Heart right ventricle (tissue), 16 donors: ENCODE data around the gene SLC2A6. TPM values are rescaled to one million over a fixed set of nuclear protein-coding genes. Genes with fewer than 3 reads are reported as not detected.

Experiments used
- ATAC-seq, 8 donors: fragments of 200-7000 bp; cut with Tn5 transposase; one replicate each; pipeline ENCODE4 v1.9.1; 2020; ENCODE audit warnings: mild to moderate bottlenecking in 8 of 8, moderate library complexity in 8 of 8, moderate number of reproducible peaks in 1 of 8
- DNase-seq, 2 donors: peaks; one replicate each; pipeline ENCODE4 v3.0.0-alpha.2; 2020
- H3K27ac ChIP-seq, 10 donors: fragments of 200-600 bp; sonication (generic) in 2 of 10; one replicate each; pipeline versions ENCODE4 v1.5.0 to v1.8.0; 2020 to 2022; ENCODE audit warnings: mild to moderate bottlenecking in 3 of 10
- H3K27me3 ChIP-seq, 7 donors: fragments of 200-600 bp; one replicate each; pipeline ENCODE4 v1.8.0; 2021 to 2022; ENCODE audit warnings: mild to moderate bottlenecking in 2 of 7
- H3K36me3 ChIP-seq, 9 donors: fragments of 200-600 bp; sonication (generic) in 1 of 9; one replicate each; pipeline versions ENCODE4 v1.5.0 to v1.8.0; 2020 to 2022; ENCODE audit warnings: mild to moderate bottlenecking in 2 of 9
- H3K4me1 ChIP-seq, 9 donors: fragments of 200-600 bp; sonication (generic) in 1 of 9; one replicate each; pipeline versions ENCODE4 v1.5.0 to v1.8.0; 2020 to 2022; ENCODE audit warnings: mild to moderate bottlenecking in 4 of 9
- H3K4me3 ChIP-seq, 10 donors: fragments of 200-600 bp; sonication (generic) in 2 of 10; one replicate each; pipeline versions ENCODE4 v1.5.0 to v1.8.0; 2020 to 2022; ENCODE audit warnings: mild to moderate bottlenecking in 7 of 10, moderate library complexity in 2 of 10
- H3K9me3 ChIP-seq, 11 donors: fragments of 200-600 bp in 10 of 11; sonication (generic) in 2 of 11; one replicate each; pipeline versions ENCODE4 v1.5.0 to v1.8.0; 2013 to 2022; ENCODE audit warnings: mild to moderate bottlenecking in 2 of 11, control low read depth in 1 of 11, moderate library complexity in 1 of 11
- WGBS, 2 donors: extraction: QIAGEN DNeasy Blood & Tissue Kit; methylation state at CpG; one replicate each; pipeline ENCODE4 v1.1.7; 2013; ENCODE audit warnings: inconsistent platforms in 1 of 2; 5-methylcytosine and 5-hydroxymethylcytosine counted together
- intact Hi-C, 10 donors: fragments of 100-400 bp; cut with DNase I; formaldehyde crosslinking; loops; one replicate each; pipeline versions ENCODE4 v1.11.1 to v1.14.2; 2022
- polyA plus RNA-seq, 2 donors: library from polyadenylated mRNA; stranded (reverse); fragments of 200-250 nt; gene quantifications; one replicate each; pipeline ENCODE4 v1.2.3, GENCODE V29; 2013
- total RNA-seq, 10 donors: library from RNA; stranded (reverse); fragmentation: NEBNext Ultra II Directional in 3 of 10; extraction: Animal tissue kit (Norgen Biotek cat#: 25700) in 3 of 10; gene quantifications; one replicate each; pipeline versions ENCODE4 v1.2.1 to v1.2.4, GENCODE V29; 2021 to 2023
- TF ChIP-seq, protein P1 (sequence below), 9 donors: fragments of 200-600 bp; sonication (generic) in 2 of 9; IDR thresholded peaks; one replicate each; pipeline versions ENCODE4 v1.5.0 to v1.8.0; 2021 to 2022; ENCODE audit warnings: antibody characterized with exemption in 9 of 9, mild to moderate bottlenecking in 5 of 9, moderate library complexity in 1 of 9
- donor health status: Arrhythmogenic right ventricular cardiomyopathy.
- donor health status: ischemic (EF 13 %, LVEDD 7.1; RV severe dilation, severe dysfunction).
- donor health status: healthy with polysubstance abuse.
- donor health status: DM: no; HTN: yes; CAD: no.
- donor health status: DM: no; HTN: no; CAD: no.
- donor health status: ischemic (EF 25% LVEDD 6.9; RV normal size, moderate dysfunction).
- donor health status: ischemic (EF 25% LVEDD 5.7; RV mildly dilated, moderate dysfunction).
- donor health status: healthy.
- donor health status: DM: yes; HTN: yes; CAD: no.
- donor health status: Ischemic cardiomyopathy.
- donor health status: ischemic (EF 35%, LVEDD 5.7; RV mildly dilated, moderate dysfunction).
- donor health status: nonischemic (EF 11% LVEDD 7.7; RV severe dilation, severe dysfunction).
- donor health status: DM: yes; HTN: yes; CAD: no.
- donor health status: PGD.
- donor health status: ischemic (EF 29% LVEDD 5.4; RV normal size, mild dysfunction).
- donor health status: nonischemic (EF 23%, LVEDD 6.1; RV moderate dilation, normal function).

Gene SLC2A6
- total and polyA plus RNA-seq, 12 donors = 1.3 to 7.0 (median 2.5) TPM

DNA sequence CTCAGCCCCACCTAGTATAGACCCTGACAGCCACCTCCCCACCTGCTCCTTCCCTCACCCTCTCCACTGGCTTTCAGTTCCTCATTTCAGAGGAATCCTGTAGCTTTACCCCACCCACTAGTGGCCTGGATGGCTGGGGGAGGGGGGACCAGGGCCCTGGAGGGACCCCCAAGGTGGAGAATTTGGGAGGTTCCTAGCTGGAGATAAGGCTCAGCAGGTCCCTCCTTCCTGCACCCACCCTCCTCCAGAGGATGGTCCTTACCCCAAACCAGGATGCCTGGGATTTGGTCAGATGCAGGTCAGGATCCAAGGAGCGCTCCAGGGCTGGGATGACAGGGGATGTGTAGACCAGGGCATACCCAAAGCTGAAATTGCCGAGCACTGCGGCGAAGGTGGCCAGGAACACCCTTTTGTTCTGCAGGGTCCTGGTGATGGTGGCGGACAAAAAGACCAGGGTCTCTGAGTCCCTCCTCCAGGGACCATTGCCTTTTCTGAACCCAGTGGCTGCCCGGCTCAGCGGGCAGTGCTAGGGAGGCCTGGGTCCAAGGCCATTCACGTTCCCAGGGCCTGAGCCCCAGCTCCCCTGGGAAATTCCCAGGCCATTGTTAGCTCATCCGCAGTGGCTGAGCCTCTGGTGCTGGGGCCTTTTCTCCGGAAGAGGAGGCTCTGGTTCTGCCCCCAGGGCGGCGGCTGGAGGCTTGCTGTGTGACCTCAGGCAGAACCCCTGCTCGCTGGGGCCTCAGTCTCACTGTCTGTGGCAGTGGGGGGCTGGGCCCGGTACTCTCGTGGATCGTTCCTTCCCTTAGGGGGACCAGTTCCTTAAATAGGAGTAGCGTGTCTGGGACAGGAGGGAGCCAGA lies 678 bp downstream of the SLC2A6 start:
- DNase-seq = peak; percentile 49 to 50
- intact Hi-C loops = loop anchor here in 2 of 10 donors (2.0 to 5.0 kb wide), 2 partner anchors 291 to 1126 kb away; partner anchors contain the start of gene SETX (in 1 of the 2)
- peaks cover 7 to 61% (median 18%) of the 10 kb centered on the region in 9 donors for H3K4me1 ChIP-seq
- peak; percentile 46 to 75 (median 56) for ATAC-seq
- WGBS, 2 donors = 28 to 35% methylated on average over 17 of the region's 17 CpGs
- H3K36me3 ChIP-seq = peaks cover 0 to 38% (median 0%) of the 10 kb centered on the region in 9 donors
- H3K9me3 ChIP-seq = no peaks in the 10 kb centered on the region
- H3K27me3 ChIP-seq = peaks cover 0 to 7% (median 0%) of the 10 kb centered on the region in 7 donors
- H3K27ac ChIP-seq = peak overlapping the region; percentile 33 to 90 (median 85)
- TF ChIP-seq, protein P1, sequence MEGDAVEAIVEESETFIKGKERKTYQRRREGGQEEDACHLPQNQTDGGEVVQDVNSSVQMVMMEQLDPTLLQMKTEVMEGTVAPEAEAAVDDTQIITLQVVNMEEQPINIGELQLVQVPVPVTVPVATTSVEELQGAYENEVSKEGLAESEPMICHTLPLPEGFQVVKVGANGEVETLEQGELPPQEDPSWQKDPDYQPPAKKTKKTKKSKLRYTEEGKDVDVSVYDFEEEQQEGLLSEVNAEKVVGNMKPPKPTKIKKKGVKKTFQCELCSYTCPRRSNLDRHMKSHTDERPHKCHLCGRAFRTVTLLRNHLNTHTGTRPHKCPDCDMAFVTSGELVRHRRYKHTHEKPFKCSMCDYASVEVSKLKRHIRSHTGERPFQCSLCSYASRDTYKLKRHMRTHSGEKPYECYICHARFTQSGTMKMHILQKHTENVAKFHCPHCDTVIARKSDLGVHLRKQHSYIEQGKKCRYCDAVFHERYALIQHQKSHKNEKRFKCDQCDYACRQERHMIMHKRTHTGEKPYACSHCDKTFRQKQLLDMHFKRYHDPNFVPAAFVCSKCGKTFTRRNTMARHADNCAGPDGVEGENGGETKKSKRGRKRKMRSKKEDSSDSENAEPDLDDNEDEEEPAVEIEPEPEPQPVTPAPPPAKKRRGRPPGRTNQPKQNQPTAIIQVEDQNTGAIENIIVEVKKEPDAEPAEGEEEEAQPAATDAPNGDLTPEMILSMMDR (IDR thresholded peaks at IDR 0.05) = no peak
- peak overlapping the region; percentile 53 to 77 (median 65) for H3K4me3 ChIP-seq

GRCh38 chr9:133477461-133477860 lies 1.4 kb downstream of the SLC2A6 start:
- peaks cover 0 to 46% (median 0%) of the 10 kb centered on the region in 9 donors for H3K36me3 ChIP-seq
- ATAC-seq (no peak), DNase-seq (peak in 1 of 2 donors; percentile 10)
- H3K9me3 ChIP-seq = no peaks in the 10 kb centered on the region
- intact Hi-C loops = loop anchor here in 1 of 10 donors (5.0 kb wide), 1 partner anchor 1125 kb away; the partner anchor contains the start of gene SETX
- 94 to 95% methylated on average over 4 of the region's 4 CpGs for WGBS, 2 donors
- peak overlapping the region in 1 of 10 donors; percentile 90 for H3K27ac ChIP-seq
- TF ChIP-seq, protein P1 (IDR thresholded peaks at IDR 0.05) = no peak
- H3K4me1 ChIP-seq = peaks cover 7 to 65% (median 18%) of the 10 kb centered on the region in 9 donors
- H3K27me3 ChIP-seq = peaks cover 0 to 7% (median 0%) of the 10 kb centered on the region in 7 donors
- peak overlapping the region in 1 of 10 donors; percentile 77 for H3K4me3 ChIP-seq

- 95 to 97% methylated on average over 21 of the region's 21 CpGs for WGBS, 2 donors
- intact Hi-C loops = loop anchor here in 1 of 10 donors (5.0 kb wide), 1 partner anchor 1125 kb away; the partner anchor contains the start of gene SETX
- no peaks in the 10 kb centered on the region for H3K9me3 ChIP-seq
- H3K4me3 ChIP-seq = peak overlapping the region in 1 of 10 donors; percentile 18
- ATAC-seq (no peak), DNase-seq (peak in 1 of 2 donors; percentile 14)
- TF ChIP-seq, protein P1 (IDR thresholded peaks at IDR 0.05) = no peak
- peak overlapping the region in 1 of 10 donors; percentile 44 for H3K27ac ChIP-seq
- H3K27me3 ChIP-seq = peaks cover 0 to 7% (median 0%) of the 10 kb centered on the region in 7 donors
- H3K36me3 ChIP-seq = peaks cover 0 to 51% (median 0%) of the 10 kb centered on the region in 9 donors
- H3K4me1 ChIP-seq = peaks cover 7 to 65% (median 18%) of the 10 kb centered on the region in 9 donors
Measured at GRCh38 chr9:133476941-133477340, 2.0 kb downstream of the SLC2A6 start.
